Large intestine (tissue), 3 donors: ENCODE results near the gene MAPK8IP1. TPM values are rescaled to one million over a fixed set of nuclear protein-coding genes. Genes with fewer than 3 reads are reported as not detected.
A peak's percentile ranks its signal among the peaks of the same experiment; 100 is the strongest.

Experiments
- DNase-seq, 2 donors: peaks; one replicate each; pipeline versions ENCODE4 v3.0.0 to v3.0.0-alpha.2; 2013
- H3K27ac ChIP-seq: one replicate; pipeline ENCODE4 v1.5.1; 2013; ENCODE audit warnings: low read length
- H3K27me3 ChIP-seq: 2 replicates; pipeline ENCODE4 v1.6.1; 2013; ENCODE audit warnings: low read length; ENCODE audit not compliant: control insufficient read depth, insufficient read depth
- H3K36me3 ChIP-seq: 2 replicates; pipeline ENCODE4 v1.6.1; 2013; ENCODE audit warnings: low read length; ENCODE audit not compliant: control insufficient read depth, insufficient read depth
- H3K4me1 ChIP-seq: one replicate; pipeline ENCODE4 v1.6.1; 2013; ENCODE audit warnings: low read length; ENCODE audit not compliant: control insufficient read depth, insufficient read depth
- H3K4me3 ChIP-seq: one replicate; pipeline ENCODE4 v1.5.1; 2013; ENCODE audit warnings: low read length
- H3K9me3 ChIP-seq: one replicate; pipeline ENCODE4 v1.6.1; 2013; ENCODE audit warnings: mild to moderate bottlenecking, low read depth, low read length, moderate library complexity; ENCODE audit not compliant: control insufficient read depth
- WGBS: methylation state at CpG from one replicate; pipeline ENCODE4 v1.1.5; 2013; ENCODE audit warnings: low lambda C conversion rate; ENCODE audit not compliant: insufficient coverage; 5-methylcytosine and 5-hydroxymethylcytosine counted together
- polyA plus RNA-seq: library from polyadenylated mRNA; unstranded; fragments of 120-200 nt; gene quantifications from one replicate; pipeline ENCODE4 v1.2.1, GENCODE V29; 2013

Gene MAPK8IP1
- polyA plus RNA-seq, 1 donor, result 9.0 TPM

- no CpG with 5 or more reads among the region's 12 CpGs for WGBS
- no peak overlapping the region for H3K4me3 ChIP-seq
- no peak for DNase-seq
- H3K4me1 ChIP-seq, result peaks cover 5% of the 10 kb centered on the region
- H3K27ac ChIP-seq, result no peak overlapping the region
- H3K27me3 ChIP-seq, result peaks cover 20% of the 10 kb centered on the region
- no peaks in the 10 kb centered on the region for H3K36me3 ChIP-seq
- H3K9me3 ChIP-seq, result no peaks in the 10 kb centered on the region
Observed at GRCh38 chr11:45926536-45927331, 41.3 kb downstream of the MAPK8IP1 start.

- no peak for DNase-seq
- H3K27me3 ChIP-seq, result peaks cover 15% of the 10 kb centered on the region
- WGBS, result no CpG with 5 or more reads among the region's 15 CpGs
- H3K4me1 ChIP-seq, result peaks cover 5% of the 10 kb centered on the region
- peaks cover 3% of the 10 kb centered on the region for H3K36me3 ChIP-seq
- no peaks in the 10 kb centered on the region for H3K9me3 ChIP-seq
- H3K27ac ChIP-seq, result no peak overlapping the region
- H3K4me3 ChIP-seq, result no peak overlapping the region
Observed at GRCh38 chr11:45927332-45927683, 41.9 kb downstream of the MAPK8IP1 start.

DNA sequence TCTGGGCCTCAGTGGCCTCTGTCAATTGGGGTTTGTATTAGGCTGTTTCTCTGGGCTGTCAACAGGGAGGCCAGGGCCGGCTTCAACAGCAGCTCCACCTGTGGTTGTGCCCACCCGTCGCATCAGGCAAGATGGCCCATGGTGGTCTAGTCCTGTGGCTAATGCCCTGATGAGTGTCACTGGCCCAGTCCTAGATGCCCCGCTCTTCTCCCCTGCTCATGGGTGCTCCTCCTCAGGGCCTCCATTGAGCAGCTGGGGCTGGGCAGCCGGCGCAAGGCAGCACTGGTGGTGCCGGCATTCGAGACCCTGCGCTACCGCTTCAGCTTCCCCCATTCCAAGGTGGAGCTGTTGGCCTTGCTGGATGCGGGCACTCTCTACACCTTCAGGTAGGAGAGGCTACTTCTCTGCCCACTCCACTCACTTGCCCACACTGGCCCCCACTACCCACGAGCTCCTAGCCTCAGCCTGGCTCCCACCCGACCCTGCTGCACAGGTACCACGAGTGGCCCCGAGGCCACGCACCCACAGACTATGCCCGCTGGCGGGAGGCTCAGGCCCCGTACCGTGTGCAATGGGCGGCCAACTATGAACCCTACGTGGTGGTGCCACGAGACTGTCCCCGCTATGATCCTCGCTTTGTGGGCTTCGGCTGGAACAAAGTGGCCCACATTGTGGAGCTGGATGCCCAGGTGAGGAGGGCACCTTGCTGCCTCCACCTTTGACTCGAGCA lies 42.4 kb downstream of the MAPK8IP1 start:
- no peak for DNase-seq
- H3K36me3 ChIP-seq, result peaks cover 7% of the 10 kb centered on the region
- H3K4me1 ChIP-seq, result peaks cover 5% of the 10 kb centered on the region
- no CpG with 5 or more reads among the region's 27 CpGs for WGBS
- H3K4me3 ChIP-seq, result no peak overlapping the region
- H3K27me3 ChIP-seq, result peaks cover 15% of the 10 kb centered on the region
- no peak overlapping the region for H3K27ac ChIP-seq
- H3K9me3 ChIP-seq, result no peaks in the 10 kb centered on the region

- Histone ChIP-seq H3K27ac (no peak overlapping the region), H3K4me3 (no peak overlapping the region), H3K27me3 (peaks cover 8% of the 10 kb centered on the region), H3K36me3 (peaks cover 15% of the 10 kb centered on the region), H3K4me1 (peaks cover 5% of the 10 kb centered on the region), H3K9me3 (no peaks in the 10 kb centered on the region)
- DNase-seq, result no peak
- no CpG with 5 or more reads among the region's 13 CpGs for WGBS
Observed at GRCh38 chr11:45928535-45929215, 43.2 kb downstream of the MAPK8IP1 start.

GRCh38 chr11:45929486-45930030 lies 44.1 kb downstream of the MAPK8IP1 start:
- Histone ChIP-seq H3K36me3 (peaks cover 24% of the 10 kb centered on the region), H3K4me3 (no peak overlapping the region), H3K9me3 (no peaks in the 10 kb centered on the region), H3K27me3 (peaks cover 1% of the 10 kb centered on the region), H3K27ac (no peak overlapping the region), H3K4me1 (peaks cover 5% of the 10 kb centered on the region)
- WGBS, result no CpG with 5 or more reads among the region's 10 CpGs
- DNase-seq, result peak in 1 of 2 donors; percentile 42

GRCh38 chr11:45930031-45930794 lies 44.8 kb downstream of the MAPK8IP1 start:
- peaks cover 5% of the 10 kb centered on the region for H3K4me1 ChIP-seq
- peaks cover 30% of the 10 kb centered on the region for H3K36me3 ChIP-seq
- peak in 1 of 2 donors; percentile 48 for DNase-seq
- H3K4me3 ChIP-seq, result no peak overlapping the region
- no CpG with 5 or more reads among the region's 14 CpGs for WGBS
- no peaks in the 10 kb centered on the region for H3K9me3 ChIP-seq
- H3K27me3 ChIP-seq, result no peaks in the 10 kb centered on the region
- H3K27ac ChIP-seq, result no peak overlapping the region

DNA sequence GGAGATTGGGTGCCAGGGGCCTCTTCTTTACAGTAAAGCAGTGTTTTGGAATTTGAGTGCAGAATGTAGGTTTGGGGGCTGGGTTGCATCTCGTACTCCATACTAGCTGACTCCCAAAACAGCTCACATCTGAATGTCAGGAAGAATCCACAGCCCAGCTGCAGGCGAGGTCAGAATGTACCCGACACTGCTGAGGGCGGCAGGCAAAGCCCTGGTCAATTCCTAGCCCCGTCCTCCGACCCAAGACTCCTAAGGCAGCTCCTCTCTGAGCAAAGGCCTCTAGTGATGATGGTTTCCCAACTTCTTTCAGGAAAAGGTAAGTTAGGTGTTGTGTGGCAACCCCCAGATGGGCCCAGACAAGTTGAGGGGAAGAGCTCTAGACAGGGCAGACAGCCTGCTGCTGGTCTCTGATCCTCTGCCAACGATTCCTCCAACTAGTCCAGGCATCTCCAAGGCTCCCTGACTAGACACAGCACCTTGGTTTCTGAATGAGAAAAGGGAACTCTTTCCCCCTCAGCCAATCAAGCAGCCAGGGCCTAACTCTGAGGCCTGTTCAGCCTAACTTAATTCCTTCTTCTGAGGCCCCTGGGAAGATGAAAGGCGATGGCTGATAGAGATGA lies 45.6 kb downstream of the MAPK8IP1 start:
- H3K36me3 ChIP-seq, result peaks cover 38% of the 10 kb centered on the region
- WGBS, result 100% methylated on average over 1 of the region's 8 CpGs
- no peaks in the 10 kb centered on the region for H3K27me3 ChIP-seq
- no peak overlapping the region for H3K4me3 ChIP-seq
- H3K27ac ChIP-seq, result no peak overlapping the region
- H3K9me3 ChIP-seq, result no peaks in the 10 kb centered on the region
- DNase-seq, result no peak
- peaks cover 5% of the 10 kb centered on the region for H3K4me1 ChIP-seq

DNA sequence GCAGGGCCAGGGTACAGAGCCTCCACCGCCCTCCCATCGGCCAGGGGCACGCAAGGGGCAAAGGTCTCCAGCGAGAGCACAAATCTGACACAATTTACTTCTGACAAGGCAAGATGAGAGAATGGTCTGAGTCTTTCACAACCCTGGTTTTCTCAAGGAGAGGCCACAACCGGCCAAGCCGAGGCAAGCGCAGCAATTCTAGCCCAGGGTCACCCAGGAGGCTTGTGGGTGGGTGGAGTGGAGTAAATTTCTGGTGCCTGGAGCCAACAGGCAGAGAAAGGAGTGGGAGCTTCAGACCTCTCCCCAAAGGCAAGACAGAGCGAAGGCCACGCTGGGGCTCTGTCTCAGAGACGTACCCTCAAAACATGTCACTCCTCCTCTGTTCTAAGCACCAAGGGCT lies 46.3 kb downstream of the MAPK8IP1 start:
- H3K9me3 ChIP-seq, result no peaks in the 10 kb centered on the region
- H3K4me1 ChIP-seq, result peaks cover 5% of the 10 kb centered on the region
- no peak for DNase-seq
- peaks cover 43% of the 10 kb centered on the region for H3K36me3 ChIP-seq
- no peak overlapping the region for H3K4me3 ChIP-seq
- WGBS, result no CpG with 5 or more reads among the region's 10 CpGs
- no peaks in the 10 kb centered on the region for H3K27me3 ChIP-seq
- no peak overlapping the region for H3K27ac ChIP-seq

DNA sequence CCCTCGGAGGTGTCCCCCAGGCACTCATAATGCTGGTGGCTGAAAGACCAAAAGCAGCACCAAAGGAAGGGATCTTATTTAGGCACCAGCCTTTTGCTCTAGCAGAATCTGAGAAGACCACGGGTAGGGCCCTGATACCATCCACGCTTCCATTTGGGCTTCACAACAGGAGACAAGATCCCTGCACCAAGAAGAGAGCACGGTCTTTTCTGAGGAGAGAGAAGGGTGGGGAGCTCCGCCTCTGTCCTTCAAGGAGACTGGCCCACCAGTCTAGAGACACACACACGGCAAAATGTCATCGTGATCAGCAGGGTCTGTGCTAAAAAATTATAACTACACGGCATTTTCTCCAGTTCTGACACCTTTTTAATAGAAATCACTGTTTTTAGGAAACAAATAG lies 46.8 kb downstream of the MAPK8IP1 start:
- no peaks in the 10 kb centered on the region for H3K9me3 ChIP-seq
- no peak overlapping the region for H3K27ac ChIP-seq
- no peak overlapping the region for H3K4me3 ChIP-seq
- 83% methylated on average over 1 of the region's 8 CpGs for WGBS
- H3K36me3 ChIP-seq, result peaks cover 47% of the 10 kb centered on the region
- no peaks in the 10 kb centered on the region for H3K27me3 ChIP-seq
- peaks cover 5% of the 10 kb centered on the region for H3K4me1 ChIP-seq
- DNase-seq, result no peak
